ENCODE measurements around the gene NRM. TPM values are rescaled to one million over a fixed set of nuclear protein-coding genes. Genes with fewer than 3 reads are reported as not detected.

Gene NRM
- total RNA-seq, 3 donors from 2014 or later, result 1.8 to 4.0 (median 2.3) TPM

GRCh38 chr6:30732237-30732943 lies 41.6 kb upstream of the NRM start:
- TF ChIP-seq CTCF (IDR thresholded peaks at IDR 0.05) (no peak), POLR2AphosphoS5 (IDR thresholded peaks at IDR 0.05) (no peak), POLR2A (IDR thresholded peaks at IDR 0.05) (no peak)
- no peaks in the 10 kb centered on the region for H3K36me3 ChIP-seq
- intact Hi-C loops (cut with DNase I; ENCODE audit: low total_unique reads), result loop anchor here (5.0 kb wide), 1 partner anchor 990 kb away; no protein-coding TSS in a partner anchor

GRCh38 chr6:30730601-30731435 lies 40.0 kb upstream of the NRM start:
- no peak for TF ChIP-seq POLR2AphosphoS5 (IDR thresholded peaks at IDR 0.05)
- peak; percentile 51 to 86 (median 61) for TF ChIP-seq CTCF (IDR thresholded peaks at IDR 0.05)
- no peak for TF ChIP-seq POLR2A (IDR thresholded peaks at IDR 0.05)
- H3K4me3 ChIP-seq, result peak overlapping the region in 1 of 3 donors; percentile 12
- no peaks in the 10 kb centered on the region for H3K4me1 ChIP-seq
- intact Hi-C loops (cut with DNase I; ENCODE audit: low total_unique reads), result loop anchor here (5.0 kb wide), 1 partner anchor 989 kb away; no protein-coding TSS in a partner anchor
- DNase-seq (ENCODE audit: low spot score in 2 of 2), result peak; percentile 75 to 84
- H3K27me3 ChIP-seq, result no peaks in the 10 kb centered on the region
- H3K36me3 ChIP-seq, result no peaks in the 10 kb centered on the region
- peak overlapping the region; percentile 41 to 44 for H3K27ac ChIP-seq
- H3K9me3 ChIP-seq, result no peaks in the 10 kb centered on the region

More at GRCh38 chr6:30732237-30732943, 41.6 kb upstream of the NRM start:
- Histone ChIP-seq H3K4me3 (no peak overlapping the region), H3K4me1 (peaks cover 4 to 6% of the 10 kb centered on the region in 2 donors), H3K9me3 (no peaks in the 10 kb centered on the region), H3K27me3 (no peaks in the 10 kb centered on the region), H3K27ac (no peak overlapping the region)
- DNase-seq (ENCODE audit: low spot score in 2 of 2), result no peak

- TF ChIP-seq CTCF (IDR thresholded peaks at IDR 0.05) (no peak), POLR2A (IDR thresholded peaks at IDR 0.05) (no peak), POLR2AphosphoS5 (IDR thresholded peaks at IDR 0.05) (no peak)
These were observed 37.3 kb upstream of the NRM start for GRCh38 chr6:30727920-30728553.

GRCh38 chr6:30726506-30727413 lies 36.0 kb upstream of the NRM start:
- TF ChIP-seq POLR2A (IDR thresholded peaks at IDR 0.05) (no peak), CTCF (IDR thresholded peaks at IDR 0.05) (no peak), POLR2AphosphoS5 (IDR thresholded peaks at IDR 0.05) (no peak)
- intact Hi-C loops (cut with DNase I; ENCODE audit: low total_unique reads), result loop anchor here (5.0 kb wide), 1 partner anchor 161 kb away; no protein-coding TSS in a partner anchor
- Histone ChIP-seq H3K9me3 (no peaks in the 10 kb centered on the region), H3K36me3 (no peaks in the 10 kb centered on the region), H3K4me3 (no peak overlapping the region), H3K4me1 (peaks cover 0 to 3% of the 10 kb centered on the region in 2 donors), H3K27me3 (no peaks in the 10 kb centered on the region), H3K27ac (peak overlapping the region in 1 of 2 donors; percentile 25)
- no peak for DNase-seq (ENCODE audit: low spot score in 2 of 2)

More at GRCh38 chr6:30727920-30728553, 37.3 kb upstream of the NRM start:
- Histone ChIP-seq H3K27ac (peak overlapping the region in 1 of 2 donors; percentile 11), H3K36me3 (no peaks in the 10 kb centered on the region), H3K4me3 (no peak overlapping the region), H3K9me3 (no peaks in the 10 kb centered on the region), H3K4me1 (peaks cover 0 to 3% of the 10 kb centered on the region in 2 donors), H3K27me3 (no peaks in the 10 kb centered on the region)
- intact Hi-C loops (cut with DNase I; ENCODE audit: low total_unique reads), result loop anchor here (5.0 kb wide), 1 partner anchor 159 kb away; no protein-coding TSS in a partner anchor
- no peak for DNase-seq (ENCODE audit: low spot score in 2 of 2)
